Panc1 (cell line): Measurements from ENCODE around the gene ASXL1. TPM values are rescaled to one million over a fixed set of nuclear protein-coding genes. Genes with fewer than 3 reads are reported as not detected.

Experiments
- ATAC-seq: fragments of 200-7000 bp; cut with Tn5 transposase; 2 replicates; pipeline ENCODE4 v1.9.1; 2020; ENCODE audit warnings: mild to moderate bottlenecking, moderate library complexity
- Bru-seq: library from RNA; stranded (reverse); fragments of 400-500 nt; gene quantifications from one replicate; lab custom pipeline; 2021; lab: Mats Ljungman, UMichigan
- BruChase-seq, 2 experiments: library from RNA; stranded (reverse); fragments of 400-500 nt; gene quantifications; one replicate each; lab custom pipeline; 2021; lab: Mats Ljungman, UMichigan
- BruUV-seq: library from RNA; stranded (reverse); fragments of 400-500 nt; replicated peaks from 2 replicates; lab custom pipeline; 2021; lab: Mats Ljungman, UMichigan
- CTCF ChIA-PET: fragments of 300-600 bp; sonication (Branson Sonifier 250); formaldehyde crosslinking; loops from one replicate; lab custom pipeline; 2022; ENCODE audit warnings: antibody characterized with exemption; lab: Charles Lee
- POLR2A ChIA-PET: fragments of 300-600 bp; sonication (Branson Sonifier 250); formaldehyde crosslinking; loops from one replicate; lab custom pipeline; 2022; ENCODE audit warnings: antibody characterized with exemption; lab: Charles Lee
- DNase-seq: peaks from one replicate; pipeline ENCODE4 v3.0.0-alpha.2; 2010; ENCODE audit warnings: low read depth, low spot score
- H3K27ac ChIP-seq: 2 replicates; pipeline ENCODE4 v1.5.1; 2011; ENCODE audit warnings: mild to moderate bottlenecking, low read length, inconsistent platforms
- H3K27me3 ChIP-seq: fragments of 200-500 bp; sonication (Bioruptor generic); 2 replicates; pipeline ENCODE4 v1.6.0; 2014; ENCODE audit warnings: low read length, inconsistent platforms; ENCODE audit not compliant: control insufficient read depth, insufficient read depth
- H3K36me3 ChIP-seq: fragments of 200-500 bp; sonication (Bioruptor generic); 2 replicates; pipeline ENCODE4 v1.5.1; 2014; ENCODE audit warnings: inconsistent platforms, mild to moderate bottlenecking, low read length, moderate library complexity; ENCODE audit not compliant: control insufficient read depth, insufficient read depth
- H3K4me1 ChIP-seq: 2 replicates; pipeline ENCODE4 v1.5.1; 2011; ENCODE audit warnings: inconsistent platforms, mild to moderate bottlenecking, low read length, moderate library complexity; ENCODE audit not compliant: control insufficient read depth, insufficient read depth
- H3K4me3 ChIP-seq, 2 experiments: 2 replicates each; pipeline ENCODE4 v1.5.1; 2011 to 2012; ENCODE audit warnings: low read depth in 2 of 2, low read length in 2 of 2, mild to moderate bottlenecking in 2 of 2, inconsistent platforms in 1 of 2, moderate library complexity in 1 of 2
- H3K9me3 ChIP-seq: fragments of 200-500 bp; sonication (Bioruptor generic); 2 replicates; pipeline ENCODE4 v1.5.1; 2014; ENCODE audit warnings: low read depth, mild to moderate bottlenecking, inconsistent platforms, low read length, moderate library complexity; ENCODE audit not compliant: control insufficient read depth, insufficient read depth
- POLR2AphosphoS5 ChIP-seq: IDR thresholded peaks from 2 replicates; pipeline ENCODE4 v1.6.1; 2012; ENCODE audit warnings: mild to moderate bottlenecking, low read depth, low read length, moderate library complexity
- SIN3A ChIP-seq: IDR thresholded peaks from 2 replicates; pipeline ENCODE4 v1.6.1; 2012; ENCODE audit warnings: low read depth, mild to moderate bottlenecking, low read length, moderate library complexity, borderline replicate concordance; ENCODE audit not compliant: insufficient read depth
- TCF7L2 ChIP-seq: IDR thresholded peaks from 2 replicates; pipeline ENCODE4 v1.6.1; 2011; ENCODE audit warnings: mild to moderate bottlenecking, low read depth, low read length, inconsistent platforms
- in situ Hi-C: cut with HindIII; loops from 2 replicates; pipeline ENCODE4 v1.10.0; 2016; ENCODE audit warnings: low sequenced_read_pairs, low pct_unique_long_range_greater_than_20kb
- intact Hi-C: fragments of 100-400 bp; cut with micrococcal nuclease; formaldehyde crosslinking; loops from one replicate; pipeline ENCODE4 v1.10.0; 2022; ENCODE audit not compliant: unreplicated experiment
- long read RNA-seq: library from polyadenylated mRNA; unstranded; transcript quantifications from one replicate; pipeline ENCODE4 v2.0.0, GENCODE V29; 2021; ENCODE audit not compliant: unreplicated experiment
- polyA plus RNA-seq: library from polyadenylated mRNA; unstranded; fragments of >200 nt; gene quantifications from one replicate; pipeline ENCODE4 v1.2.1, GENCODE V29; 2012; ENCODE audit warnings: missing spikeins; ENCODE audit not compliant: insufficient read length
- total RNA-seq: library from RNA; stranded (reverse); gene quantifications from one replicate; pipeline ENCODE4 v1.2.1, GENCODE V29; 2021; ENCODE audit not compliant: unreplicated experiment
- TF ChIP-seq, protein P1 (sequence below), 2 experiments: IDR thresholded peaks; 2 replicates each; pipeline ENCODE4 v1.6.1; 2011 to 2012; ENCODE audit warnings: low read depth in 2 of 2, control low read depth in 1 of 2, low read length in 1 of 2, mild to moderate bottlenecking in 1 of 2, moderate library complexity in 1 of 2; ENCODE audit not compliant: insufficient read depth in 1 of 2
- TF ChIP-seq, protein P2 (sequence below): fragments of 450-650 bp; IDR thresholded peaks from 2 replicates; pipeline ENCODE4 v1.5.1; 2017; ENCODE audit warnings: mild to moderate bottlenecking

The ASXL1 gene
- 205 TPM for total RNA-seq
- polyA plus RNA-seq, result 79.0 TPM
- percentile 99 among the genes with signal in this experiment for Bru-seq, nascent RNA
- percentile 98 among the genes with signal in this experiment for BruChase-seq, experiment 1, labeled RNA remaining after a 2-hour chase
- BruChase-seq, experiment 2, labeled RNA remaining after a 6-hour chase, result percentile 97 among the genes with signal in this experiment
- long read RNA-seq, partial matches to known transcripts, result 16 of 133 reads
- long read RNA-seq, other reads (novel, unspliced or antisense), result 116 of 133 reads

DNA sequence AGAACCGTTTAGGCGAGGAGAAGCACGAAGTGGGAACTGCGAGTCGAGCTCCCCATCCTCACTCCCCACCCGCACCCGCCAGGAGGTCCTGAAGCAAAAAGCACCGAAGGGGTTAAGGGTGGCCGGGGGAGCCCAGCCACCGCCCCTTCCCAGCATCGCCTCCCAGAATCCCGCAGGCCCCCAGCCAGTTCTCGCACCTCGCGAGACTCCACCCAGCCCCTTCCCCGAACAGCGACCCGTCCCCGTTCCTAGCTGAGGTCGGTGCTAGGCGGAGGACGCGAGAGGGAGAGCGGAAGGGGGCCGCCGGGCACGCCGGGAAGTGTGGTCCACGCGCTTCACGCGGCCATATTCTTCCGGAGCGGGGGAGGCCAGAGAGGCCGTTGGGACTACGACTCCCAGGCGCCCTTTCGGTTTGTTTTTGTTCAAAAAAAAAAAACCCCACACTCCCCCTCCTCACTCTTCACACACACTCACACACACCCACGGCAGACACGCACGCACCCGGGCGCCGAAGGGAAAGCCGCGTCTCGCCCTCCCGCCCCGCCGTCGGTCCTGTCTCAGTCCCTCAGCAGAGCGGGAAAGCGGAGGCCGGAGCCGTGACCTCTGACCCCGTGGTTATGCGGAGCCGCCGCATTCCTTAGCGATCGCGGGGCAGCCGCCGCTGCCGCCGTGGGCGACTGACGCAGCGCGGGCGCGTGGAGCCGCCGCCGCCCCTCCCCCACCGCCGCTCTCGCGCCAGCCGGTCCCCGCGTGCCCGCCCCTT lies at the start of gene ASXL1:
TSS of gene ASXL1 (plus strand) at position 463 of the 763 bp plus-strand sequence. CDS start 445 bp downstream, outside the sequence.
- no peaks in the 10 kb centered on the region for H3K9me3 ChIP-seq
- POLR2A ChIA-PET, result interaction anchor here (0.5 to 0.6 kb wide), 3 partner anchors 9 to 1823 kb away, joined by 3 to 8 read pairs (median 4); no protein-coding TSS in a partner anchor
- no TSS peak for BruUV-seq
- H3K27ac ChIP-seq, result peak within 1 kb of the TSS; percentile 99
- peaks cover 57% of the 10 kb centered on the region for H3K4me1 ChIP-seq
- CTCF ChIA-PET, result interaction anchor here (0.5 to 0.7 kb wide), 2 partner anchors 12 to 32 kb away, joined by 5 to 9 read pairs; no protein-coding TSS in a partner anchor
- H3K27me3 ChIP-seq, result no peaks in the 10 kb centered on the region
- intact Hi-C loops (no loop called here), in situ Hi-C loops (no loop called here)
- H3K4me3 ChIP-seq, result peak within 1 kb of the TSS; percentile 73 to 97
- ATAC-seq, result peak; percentile 90
- peak; percentile 94 for TF ChIP-seq SIN3A
- TF ChIP-seq, protein P1, sequence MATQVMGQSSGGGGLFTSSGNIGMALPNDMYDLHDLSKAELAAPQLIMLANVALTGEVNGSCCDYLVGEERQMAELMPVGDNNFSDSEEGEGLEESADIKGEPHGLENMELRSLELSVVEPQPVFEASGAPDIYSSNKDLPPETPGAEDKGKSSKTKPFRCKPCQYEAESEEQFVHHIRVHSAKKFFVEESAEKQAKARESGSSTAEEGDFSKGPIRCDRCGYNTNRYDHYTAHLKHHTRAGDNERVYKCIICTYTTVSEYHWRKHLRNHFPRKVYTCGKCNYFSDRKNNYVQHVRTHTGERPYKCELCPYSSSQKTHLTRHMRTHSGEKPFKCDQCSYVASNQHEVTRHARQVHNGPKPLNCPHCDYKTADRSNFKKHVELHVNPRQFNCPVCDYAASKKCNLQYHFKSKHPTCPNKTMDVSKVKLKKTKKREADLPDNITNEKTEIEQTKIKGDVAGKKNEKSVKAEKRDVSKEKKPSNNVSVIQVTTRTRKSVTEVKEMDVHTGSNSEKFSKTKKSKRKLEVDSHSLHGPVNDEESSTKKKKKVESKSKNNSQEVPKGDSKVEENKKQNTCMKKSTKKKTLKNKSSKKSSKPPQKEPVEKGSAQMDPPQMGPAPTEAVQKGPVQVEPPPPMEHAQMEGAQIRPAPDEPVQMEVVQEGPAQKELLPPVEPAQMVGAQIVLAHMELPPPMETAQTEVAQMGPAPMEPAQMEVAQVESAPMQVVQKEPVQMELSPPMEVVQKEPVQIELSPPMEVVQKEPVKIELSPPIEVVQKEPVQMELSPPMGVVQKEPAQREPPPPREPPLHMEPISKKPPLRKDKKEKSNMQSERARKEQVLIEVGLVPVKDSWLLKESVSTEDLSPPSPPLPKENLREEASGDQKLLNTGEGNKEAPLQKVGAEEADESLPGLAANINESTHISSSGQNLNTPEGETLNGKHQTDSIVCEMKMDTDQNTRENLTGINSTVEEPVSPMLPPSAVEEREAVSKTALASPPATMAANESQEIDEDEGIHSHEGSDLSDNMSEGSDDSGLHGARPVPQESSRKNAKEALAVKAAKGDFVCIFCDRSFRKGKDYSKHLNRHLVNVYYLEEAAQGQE (IDR thresholded peaks at IDR 0.05; ENCODE audit: insufficient read depth in 1 of 2, low read depth in 2 of 2, low read length in 1 of 2), result 0 out of 4 replicates have a peak, but pooled peaks of 1 of the 2 experiments have one; percentile 61
- TF ChIP-seq, protein P2, sequence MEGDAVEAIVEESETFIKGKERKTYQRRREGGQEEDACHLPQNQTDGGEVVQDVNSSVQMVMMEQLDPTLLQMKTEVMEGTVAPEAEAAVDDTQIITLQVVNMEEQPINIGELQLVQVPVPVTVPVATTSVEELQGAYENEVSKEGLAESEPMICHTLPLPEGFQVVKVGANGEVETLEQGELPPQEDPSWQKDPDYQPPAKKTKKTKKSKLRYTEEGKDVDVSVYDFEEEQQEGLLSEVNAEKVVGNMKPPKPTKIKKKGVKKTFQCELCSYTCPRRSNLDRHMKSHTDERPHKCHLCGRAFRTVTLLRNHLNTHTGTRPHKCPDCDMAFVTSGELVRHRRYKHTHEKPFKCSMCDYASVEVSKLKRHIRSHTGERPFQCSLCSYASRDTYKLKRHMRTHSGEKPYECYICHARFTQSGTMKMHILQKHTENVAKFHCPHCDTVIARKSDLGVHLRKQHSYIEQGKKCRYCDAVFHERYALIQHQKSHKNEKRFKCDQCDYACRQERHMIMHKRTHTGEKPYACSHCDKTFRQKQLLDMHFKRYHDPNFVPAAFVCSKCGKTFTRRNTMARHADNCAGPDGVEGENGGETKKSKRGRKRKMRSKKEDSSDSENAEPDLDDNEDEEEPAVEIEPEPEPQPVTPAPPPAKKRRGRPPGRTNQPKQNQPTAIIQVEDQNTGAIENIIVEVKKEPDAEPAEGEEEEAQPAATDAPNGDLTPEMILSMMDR, result no peak
- TF ChIP-seq POLR2AphosphoS5, result peak; percentile 97
- no peaks in the 10 kb centered on the region for H3K36me3 ChIP-seq
- peak; percentile 98 for DNase-seq

DNA sequence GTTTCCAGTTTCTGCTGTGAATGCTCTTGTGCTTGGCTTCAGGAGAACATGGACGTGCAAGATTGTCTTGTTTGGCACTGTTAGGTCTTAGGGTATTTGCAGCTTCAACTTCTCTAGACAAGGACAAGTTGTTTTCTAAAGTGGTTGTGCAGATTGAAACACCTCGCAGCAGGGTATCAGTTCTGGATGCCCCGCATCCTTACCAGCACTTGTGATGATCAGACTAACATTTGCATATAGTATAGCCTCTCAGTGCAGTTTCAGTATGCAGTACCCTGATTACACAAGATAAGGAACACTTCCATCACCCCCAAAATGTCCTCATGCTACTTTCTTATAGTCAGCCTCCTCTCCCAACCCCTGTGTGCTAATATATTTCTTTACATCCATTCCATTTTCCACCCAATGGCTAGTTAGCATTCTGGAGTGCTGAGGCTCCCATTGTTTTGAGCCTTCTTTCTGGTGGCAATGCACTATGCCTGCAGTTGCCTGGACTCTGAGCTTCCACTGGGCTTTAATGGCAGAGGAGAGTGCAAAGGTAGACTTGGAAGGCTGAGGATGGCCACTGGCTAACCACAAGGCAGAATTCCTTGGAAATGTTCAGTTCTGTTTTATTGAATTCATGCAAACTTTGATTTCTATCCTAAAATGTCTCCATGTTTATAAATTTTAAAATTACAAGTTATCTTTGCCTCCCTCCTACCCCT lies 45.3 kb upstream of the ASXL1 start:
- no peak overlapping the region for H3K4me3 ChIP-seq
- H3K4me1 ChIP-seq, result no peaks in the 10 kb centered on the region
- H3K36me3 ChIP-seq, result no peaks in the 10 kb centered on the region
- intact Hi-C loops, result loop anchor here (10.0 kb wide), 1 partner anchor 58 kb away; no protein-coding TSS in a partner anchor
- in situ Hi-C loops, result no loop called here
- ChIA-PET POLR2A (no interaction called here), CTCF (interaction anchor here (0.9 kb wide), 1 partner anchor 181 kb away, joined by 3 read pairs; no protein-coding TSS in a partner anchor)
- BruUV-seq, result no TSS peak
- no peak overlapping the region for H3K27ac ChIP-seq
- DNase-seq, result no peak
- H3K27me3 ChIP-seq, result no peaks in the 10 kb centered on the region
- no peaks in the 10 kb centered on the region for H3K9me3 ChIP-seq
- TF ChIP-seq, protein P2, result no peak
- TF ChIP-seq TCF7L2, result no peak
- no peak for TF ChIP-seq SIN3A
- TF ChIP-seq, protein P1 (IDR thresholded peaks at IDR 0.05; ENCODE audit: insufficient read depth in 1 of 2, low read depth in 2 of 2, low read length in 1 of 2), result no peak
- TF ChIP-seq POLR2AphosphoS5, result no peak
- ATAC-seq, result no peak
